Right lobe of liver (tissue), 6 donors: ENCODE results near the gene KCNG4. TPM values are rescaled to one million over a fixed set of nuclear protein-coding genes. Genes with fewer than 3 reads are reported as not detected.

ENCODE experiments used
- ATAC-seq, 4 donors: fragments of 200-7000 bp; cut with Tn5 transposase; one replicate each; pipeline ENCODE4 v1.9.1; 2020; ENCODE audit warnings: mild to moderate bottlenecking in 4 of 4, moderate library complexity in 4 of 4
- DNase-seq, 3 donors: peaks; one replicate each; pipeline ENCODE4 v3.0.0-alpha.2; 2020
- H3K27ac ChIP-seq, 3 donors: fragments of 200-600 bp; one replicate each; pipeline ENCODE4 v1.8.0; 2022
- H3K27me3 ChIP-seq, 2 donors: fragments of 200-600 bp; one replicate each; pipeline ENCODE4 v1.8.0; 2022
- H3K36me3 ChIP-seq, 4 donors: fragments of 200-600 bp; sonication (generic) in 1 of 4; one replicate each; pipeline versions ENCODE4 v1.5.1 to v1.8.0; 2017 to 2022; ENCODE audit warnings: control low read depth in 1 of 4
- H3K4me1 ChIP-seq, 4 donors: fragments of 200-600 bp; sonication (generic) in 1 of 4; one replicate each; pipeline versions ENCODE4 v1.5.1 to v1.8.0; 2017 to 2022; ENCODE audit warnings: control low read depth in 1 of 4
- H3K4me3 ChIP-seq, 3 donors: fragments of 200-600 bp; one replicate each; pipeline ENCODE4 v1.8.0; 2022
- H3K9me3 ChIP-seq, 4 donors: fragments of 200-600 bp; sonication (generic) in 1 of 4; one replicate each; pipeline versions ENCODE4 v1.5.1 to v1.8.0; 2017 to 2022; ENCODE audit warnings: control low read depth in 1 of 4
- POLR2A ChIP-seq: fragments of 450-650 bp; IDR thresholded peaks from one replicate; pipeline ENCODE4 v1.6.1; 2017; ENCODE audit warnings: antibody characterized with exemption, mild to moderate bottlenecking
- WGBS: methylation state at CpG from one replicate; pipeline ENCODE4 v1.1.6; 2018; ENCODE audit warnings: low coverage, low lambda C conversion rate; ENCODE audit not compliant: insufficient coverage; ENCODE audit errors: missing lambda C conversion rate; 5-methylcytosine and 5-hydroxymethylcytosine counted together
- intact Hi-C, 2 donors: fragments of 100-400 bp; cut with DNase I; formaldehyde crosslinking; loops; one replicate each; pipeline versions ENCODE4 v1.11.2 to v1.14.1; 2022
- total RNA-seq, 6 experiments: library from RNA; depleted of rRNA in 2 of 6; stranded (reverse); fragments of >200 nt in 2 of 6; fragmentation: NEBNext Ultra II Directional in 3 of 6; extraction: Animal tissue kit (Norgen Biotek cat#: 25700) in 3 of 6; gene quantifications; one replicate each; pipeline versions ENCODE4 v1.1.0 to v1.2.4, GENCODE V29; 2016 to 2023
- TF ChIP-seq, protein P1 (sequence below), 4 donors: fragments of 200-600 bp in 3 of 4; fragments of 450-650 bp in 1 of 4; IDR thresholded peaks; one replicate each; pipeline versions ENCODE4 v1.5.1 to v1.8.0; 2016 to 2022; ENCODE audit warnings: antibody characterized with exemption in 4 of 4, mild to moderate bottlenecking in 2 of 4
- donor health status: DM: no; HTN: yes; CAD: no.
- donor health status: DM: no; HTN: no; CAD: no.
- donor health status: DM: no; HTN: no; CAD: no.
- donor health status: DM: no; HTN: yes; CAD: no.
- donor health status: DM: no; HTN: yes; CAD: no.

KCNG4 gene
- total RNA-seq, 6 experiments from 2014 or later, result not detected

GRCh38 chr16:84241778-84242177 is 2.0 kb upstream of the KCNG4 start:
- no peaks in the 10 kb centered on the region for H3K4me1 ChIP-seq
- no peaks in the 10 kb centered on the region for H3K9me3 ChIP-seq
- ATAC-seq (no peak), DNase-seq (no peak)
- H3K36me3 ChIP-seq, result no peaks in the 10 kb centered on the region
- no peak overlapping the region for H3K27ac ChIP-seq
- intact Hi-C loops, result no loop called here
- TF ChIP-seq, protein P1, sequence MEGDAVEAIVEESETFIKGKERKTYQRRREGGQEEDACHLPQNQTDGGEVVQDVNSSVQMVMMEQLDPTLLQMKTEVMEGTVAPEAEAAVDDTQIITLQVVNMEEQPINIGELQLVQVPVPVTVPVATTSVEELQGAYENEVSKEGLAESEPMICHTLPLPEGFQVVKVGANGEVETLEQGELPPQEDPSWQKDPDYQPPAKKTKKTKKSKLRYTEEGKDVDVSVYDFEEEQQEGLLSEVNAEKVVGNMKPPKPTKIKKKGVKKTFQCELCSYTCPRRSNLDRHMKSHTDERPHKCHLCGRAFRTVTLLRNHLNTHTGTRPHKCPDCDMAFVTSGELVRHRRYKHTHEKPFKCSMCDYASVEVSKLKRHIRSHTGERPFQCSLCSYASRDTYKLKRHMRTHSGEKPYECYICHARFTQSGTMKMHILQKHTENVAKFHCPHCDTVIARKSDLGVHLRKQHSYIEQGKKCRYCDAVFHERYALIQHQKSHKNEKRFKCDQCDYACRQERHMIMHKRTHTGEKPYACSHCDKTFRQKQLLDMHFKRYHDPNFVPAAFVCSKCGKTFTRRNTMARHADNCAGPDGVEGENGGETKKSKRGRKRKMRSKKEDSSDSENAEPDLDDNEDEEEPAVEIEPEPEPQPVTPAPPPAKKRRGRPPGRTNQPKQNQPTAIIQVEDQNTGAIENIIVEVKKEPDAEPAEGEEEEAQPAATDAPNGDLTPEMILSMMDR (IDR thresholded peaks at IDR 0.05), result no peak
- no peak for TF ChIP-seq POLR2A
- 31% methylated on average over 1 of the region's 1 CpG for WGBS
- H3K27me3 ChIP-seq, result no peaks in the 10 kb centered on the region
- H3K4me3 ChIP-seq, result no peak overlapping the region

GRCh38 chr16:84240455-84240854 is 643 bp upstream of the KCNG4 start:
- Histone ChIP-seq H3K27ac (no peak overlapping the region), H3K4me1 (no peaks in the 10 kb centered on the region), H3K36me3 (no peaks in the 10 kb centered on the region), H3K4me3 (no peak overlapping the region), H3K27me3 (no peaks in the 10 kb centered on the region), H3K9me3 (no peaks in the 10 kb centered on the region)
- ATAC-seq, result no peak
- no peak for DNase-seq
- intact Hi-C loops, result no loop called here
- WGBS, result 67% methylated on average over 1 of the region's 2 CpGs
- no peak for TF ChIP-seq POLR2A
- TF ChIP-seq, protein P1 (IDR thresholded peaks at IDR 0.05), result no peak

- Histone ChIP-seq H3K4me3 (no peak overlapping the region), H3K9me3 (no peaks in the 10 kb centered on the region), H3K27me3 (no peaks in the 10 kb centered on the region), H3K4me1 (no peaks in the 10 kb centered on the region), H3K27ac (no peak overlapping the region), H3K36me3 (no peaks in the 10 kb centered on the region)
- ATAC-seq (no peak), DNase-seq (no peak)
- no peak for TF ChIP-seq POLR2A
- TF ChIP-seq, protein P1 (IDR thresholded peaks at IDR 0.05), result no peak
- WGBS, result 28% methylated on average over 9 of the region's 10 CpGs
- intact Hi-C loops, result no loop called here
Observed at GRCh38 chr16:84239141-84239769, 557 bp downstream of the KCNG4 start.

GRCh38 chr16:84237994-84238750 is 1.6 kb downstream of the KCNG4 start:
- TF ChIP-seq, protein P1 (IDR thresholded peaks at IDR 0.05), result no peak
- TF ChIP-seq POLR2A, result no peak
- ATAC-seq (no peak), DNase-seq (no peak)
- Histone ChIP-seq H3K9me3 (no peaks in the 10 kb centered on the region), H3K27ac (no peak overlapping the region), H3K36me3 (no peaks in the 10 kb centered on the region), H3K4me1 (no peaks in the 10 kb centered on the region), H3K4me3 (no peak overlapping the region), H3K27me3 (no peaks in the 10 kb centered on the region)
- 64% methylated on average over 10 of the region's 17 CpGs for WGBS
- intact Hi-C loops, result no loop called here
